ENCODE results near the gene MAN2A2. TPM values are rescaled to one million over a fixed set of nuclear protein-coding genes. Genes with fewer than 3 reads are reported as not detected.

The MAN2A2 gene
- 12.2 and 20.8 TPM in 2 replicates for total RNA-seq

DNA sequence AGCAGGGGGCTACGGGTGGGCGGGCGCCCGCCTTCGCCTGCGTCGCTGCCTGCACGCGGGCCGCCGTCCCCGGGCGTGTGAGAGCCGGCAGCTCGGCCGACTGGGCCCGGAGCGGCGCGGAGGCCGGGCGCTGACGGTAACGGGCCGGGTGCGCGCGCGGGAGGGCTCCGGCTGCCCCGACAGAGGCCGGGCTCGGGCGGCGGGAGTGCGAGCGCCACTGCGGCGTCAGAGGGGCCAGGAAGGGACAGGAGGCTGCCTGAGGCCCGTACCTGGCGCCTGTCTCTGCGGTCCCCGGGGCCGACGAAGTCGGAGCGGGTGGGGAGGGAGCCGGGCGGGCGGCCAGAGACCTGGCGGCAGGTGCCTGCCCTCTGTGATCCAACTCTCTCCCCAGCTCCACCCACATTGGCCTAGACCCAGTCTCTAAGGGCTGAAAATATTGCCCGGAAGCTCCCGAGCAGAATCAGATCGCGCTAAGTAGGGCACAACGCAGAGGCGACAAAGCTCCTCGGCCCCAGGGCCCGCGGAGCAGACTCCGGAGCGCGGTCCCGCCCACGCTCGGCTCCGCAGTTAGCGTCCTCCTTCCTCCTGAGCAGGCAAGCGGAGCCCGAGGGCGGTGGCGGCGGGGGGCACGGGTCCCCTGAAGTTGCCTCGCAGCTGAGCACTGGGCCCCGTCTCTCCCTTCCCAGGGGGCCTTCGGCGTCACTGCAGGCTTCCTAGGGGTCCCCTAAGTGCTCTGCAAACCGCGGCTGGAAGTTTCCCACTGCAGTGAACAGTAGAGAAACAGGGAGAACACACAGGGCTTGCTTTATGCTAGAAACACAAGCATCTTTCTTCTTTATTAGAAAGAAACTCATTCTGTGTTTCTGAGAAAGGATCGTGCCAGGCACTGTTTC is at the start of gene MAN2A2:
TSS of gene MAN2A2 (plus strand) at position 463 of the 893 bp plus-strand sequence. CDS start 906 bp downstream, outside the sequence.

DNA sequence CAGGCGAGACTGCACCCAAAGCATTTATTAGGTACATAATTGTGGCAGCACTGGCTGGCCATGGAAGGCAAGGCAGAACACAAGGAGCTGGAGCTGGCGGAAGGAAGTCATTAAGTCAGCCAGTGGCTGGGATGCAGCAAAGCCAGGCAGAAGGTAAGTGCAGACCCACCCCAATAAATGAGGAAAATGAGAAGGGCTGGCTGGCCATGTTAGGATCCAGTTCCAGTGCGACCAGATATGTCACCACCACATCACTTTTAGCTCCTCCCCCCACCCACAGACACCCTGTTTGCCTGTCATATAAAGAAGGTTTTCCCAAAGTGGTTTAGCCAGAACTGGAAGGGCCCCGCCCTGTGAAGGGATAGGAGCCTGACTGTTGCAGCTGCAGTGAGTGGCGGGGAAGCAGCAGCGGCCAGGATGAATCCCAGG is 34.8 kb upstream of the MAN2A2 start, which contains the start of gene FURIN:
TSS of gene FURIN (plus strand) at position 328 of the 429 bp plus-strand sequence. CDS start 7,153 bp downstream, outside the sequence.

GRCh38 chr15:90883976-90884718 is 19.0 kb upstream of the MAN2A2 start, which contains the start of gene FES:
Gene FES, plus strand, starts transcription at chr15:90884504. Its CDS starts 542 bp downstream, at chr15:90885046.

GRCh38 chr15:90931828-90932659 is 28.9 kb downstream of the MAN2A2 start, which contains the start of gene HDDC3:
Gene HDDC3, minus strand, starts transcription at chr15:90932549. Its CDS starts 9 bp downstream, at chr15:90932540.

GRCh38 chr15:90934949-90935751 is 32.0 kb downstream of the MAN2A2 start, which contains the start of gene UNC45A:
Gene UNC45A, plus strand, starts transcription at chr15:90935285. Its CDS starts 40 bp downstream, at chr15:90935325.

DNA sequence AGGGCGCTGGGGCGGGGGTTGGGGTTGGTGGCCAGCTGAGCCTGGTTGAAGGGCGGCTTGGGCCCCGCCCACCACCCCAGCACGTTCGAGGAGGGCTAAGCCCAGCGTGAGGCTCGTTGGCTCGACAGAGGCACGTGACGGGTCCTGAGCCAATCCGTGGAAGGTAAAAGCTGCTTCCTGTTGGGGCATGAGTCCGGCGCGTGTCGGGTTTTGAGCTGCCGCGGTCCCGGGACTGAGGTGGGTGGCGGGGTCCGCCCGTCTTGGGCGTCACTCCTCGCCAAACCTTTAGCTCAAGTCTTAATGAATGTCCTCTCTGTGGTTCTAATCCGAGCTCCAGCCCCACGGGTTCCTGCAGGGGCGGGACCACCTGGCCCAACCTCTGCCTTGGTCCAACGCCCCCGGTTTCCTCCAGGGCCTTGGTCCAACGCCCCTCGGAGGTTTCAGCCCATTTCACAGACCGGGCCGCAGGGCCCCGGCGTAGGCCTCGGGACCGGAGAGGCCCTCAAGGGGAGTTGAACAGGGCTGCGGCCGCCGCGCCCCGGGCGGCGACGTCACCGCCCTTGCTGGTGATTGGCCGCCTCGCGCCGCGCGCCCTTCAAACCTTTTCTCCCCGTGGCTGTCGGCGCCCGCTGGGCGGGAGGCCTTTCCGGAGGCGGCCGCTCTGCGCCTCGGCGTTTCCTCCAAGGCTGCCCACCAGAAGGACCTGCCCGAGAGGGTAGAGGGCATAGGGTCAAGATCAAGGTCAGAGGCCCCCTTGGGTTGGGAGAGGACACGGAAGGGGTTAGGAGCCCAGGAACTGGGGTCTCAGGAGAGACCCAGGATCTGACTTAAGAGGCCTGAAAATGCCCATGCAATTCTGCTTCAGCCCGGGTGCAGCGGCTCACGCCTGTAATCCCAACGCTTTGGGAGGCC is 51.9 kb downstream of the MAN2A2 start, which contains the start of gene RCCD1:
TSS of gene RCCD1 (plus strand) at position 173 of the 912 bp plus-strand sequence. CDS start 1,851 bp downstream, outside the sequence.

Small RNAs within 50 kb of the gene (small RNA-seq; reads per million reads assigned to genes)
- not detected for gene RN7SL363P

Other genes starting within 250 kb of the MAN2A2 start
- gene BLM, start 186.0 kb upstream of the MAN2A2 start, total RNA-seq = 3.3 and 4.3 TPM in 2 replicates
- 43.2 and 80.0 TPM in 2 replicates for gene FURIN, start 34.7 kb upstream of the MAN2A2 start, total RNA-seq
- gene FES, start 18.8 kb upstream of the MAN2A2 start, total RNA-seq = 19.7 and 40.8 TPM in 2 replicates
- 5.9 and 12.8 TPM in 2 replicates for gene HDDC3, start 29.2 kb downstream of the MAN2A2 start, total RNA-seq
- 76.6 and 94.1 TPM in 2 replicates for gene UNC45A, start 32.0 kb downstream of the MAN2A2 start, total RNA-seq
- gene RCCD1, start 51.6 kb downstream of the MAN2A2 start, total RNA-seq = 10.2 and 11.3 TPM in 2 replicates
- gene PRC1, start 91.2 kb downstream of the MAN2A2 start, total RNA-seq = 18.5 and 37.0 TPM in 2 replicates
- gene VPS33B, start 119.3 kb downstream of the MAN2A2 start, total RNA-seq = 10.2 and 15.2 TPM in 2 replicates
- not detected in 2 replicates for gene SV2B, start 197.0 kb downstream of the MAN2A2 start, total RNA-seq